HepG2 (cell line): ENCODE measurements around the gene ELOVL2. TPM values are rescaled to one million over a fixed set of nuclear protein-coding genes. Genes with fewer than 3 reads are reported as not detected.

ENCODE experiments used
- HDAC1 ChIP-seq: sonication (generic); formaldehyde crosslinking; IDR thresholded peaks from 2 replicates; pipeline ENCODE4 v1.5.1; 2020; ENCODE audit warnings: mild to moderate bottlenecking, missing genetic modification reagents
- HNF4A ChIP-seq: sonication (generic); formaldehyde crosslinking; IDR thresholded peaks from 2 replicates; pipeline ENCODE4 v1.4.0; 2020; ENCODE audit warnings: missing genetic modification reagents
- HOXD1 ChIP-seq: sonication (generic); formaldehyde crosslinking; IDR thresholded peaks from 2 replicates; pipeline ENCODE4 v1.5.0; 2020; ENCODE audit warnings: missing genetic modification reagents
- IRF2 ChIP-seq: IDR thresholded peaks from 2 replicates; pipeline ENCODE4 v1.6.1; 2018; ENCODE audit warnings: missing genetic modification reagents, missing compliant biosample characterization
- KDM6A ChIP-seq: IDR thresholded peaks from 2 replicates; pipeline ENCODE4 v1.6.1; 2016; ENCODE audit warnings: low read depth
- MED1 ChIP-seq: sonication (generic); formaldehyde crosslinking; IDR thresholded peaks from 2 replicates; pipeline ENCODE4 v1.4.0; 2020; ENCODE audit warnings: missing genetic modification reagents
- NFYC ChIP-seq: IDR thresholded peaks from 2 replicates; pipeline ENCODE4 v1.6.1; 2016; ENCODE audit warnings: missing genetic modification reagents, missing compliant biosample characterization
- RERE ChIP-seq: IDR thresholded peaks from 2 replicates; pipeline ENCODE4 v1.6.1; 2016; ENCODE audit warnings: low read depth, missing genetic modification reagents, missing compliant biosample characterization
- RFX3 ChIP-seq: IDR thresholded peaks from 2 replicates; pipeline ENCODE4 v1.6.1; 2016; ENCODE audit warnings: missing biosample characterization, missing genetic modification reagents
- SOX5 ChIP-seq: IDR thresholded peaks from 2 replicates; pipeline ENCODE4 v1.6.1; 2016; ENCODE audit warnings: borderline replicate concordance
- STAT5B ChIP-seq: sonication (generic); formaldehyde crosslinking; IDR thresholded peaks from 2 replicates; pipeline ENCODE4 v1.4.0; 2020; ENCODE audit warnings: missing genetic modification reagents
- TBX2 ChIP-seq: sonication (generic); formaldehyde crosslinking; IDR thresholded peaks from 2 replicates; pipeline ENCODE4 v1.5.0; 2020; ENCODE audit warnings: missing genetic modification reagents, mild to moderate bottlenecking, borderline replicate concordance
- THRA ChIP-seq: sonication (generic); formaldehyde crosslinking; IDR thresholded peaks from 2 replicates; pipeline ENCODE4 v1.4.0; 2020; ENCODE audit warnings: missing genetic modification reagents, borderline replicate concordance
- YY1 ChIP-seq: IDR thresholded peaks from 2 replicates; pipeline ENCODE4 v1.6.1; 2011; ENCODE audit warnings: low read length, low read depth, moderate library complexity, mild to moderate bottlenecking; ENCODE audit not compliant: insufficient read depth, insufficient replicate concordance
- ZBTB7A ChIP-seq: sonication (generic); formaldehyde crosslinking; IDR thresholded peaks from 2 replicates; pipeline ENCODE4 v1.8.0; 2022; ENCODE audit warnings: mild to moderate bottlenecking, missing genetic modification reagents
- ZNF124 ChIP-seq: sonication (generic); formaldehyde crosslinking; IDR thresholded peaks from 2 replicates; pipeline ENCODE4 v1.4.0; 2020; ENCODE audit warnings: missing genetic modification reagents
- ZNF280D ChIP-seq: sonication (generic); formaldehyde crosslinking; IDR thresholded peaks from 2 replicates; pipeline ENCODE4 v1.5.1; 2020; ENCODE audit warnings: mild to moderate bottlenecking, missing genetic modification reagents
- ZNF44 ChIP-seq: sonication (generic); formaldehyde crosslinking; IDR thresholded peaks from 2 replicates; pipeline ENCODE4 v1.5.1; 2020; ENCODE audit warnings: mild to moderate bottlenecking, missing genetic modification reagents
- ZNF557 ChIP-seq: sonication (generic); formaldehyde crosslinking; IDR thresholded peaks from 2 replicates; pipeline ENCODE4 v1.4.0; 2020; ENCODE audit warnings: missing genetic modification reagents
- ZNF589 ChIP-seq: sonication (generic); formaldehyde crosslinking; conservative IDR thresholded peaks from 2 replicates; pipeline ENCODE4 v1.8.0; 2022; ENCODE audit warnings: mild to moderate bottlenecking, moderate library complexity, missing genetic modification reagents
- polyA plus RNA-seq, 8 experiments: library from polyadenylated mRNA; depleted of rRNA in 3 of 8; stranded (reverse) in 7 of 8; unstranded in 1 of 8; fragments of >200 nt; fragmentation: Illumina TruSeq in 4 of 8; extraction: Trizol in 4 of 8; gene quantifications; 2 replicates each; pipeline versions ENCODE4 v1.2.1 to v1.2.3, GENCODE V29; 2011 to 2016; ENCODE audit warnings: low read depth in 4 of 8, missing spikeins in 1 of 8, mixed read lengths in 1 of 8; ENCODE audit not compliant: insufficient read depth in 1 of 8
- total RNA-seq, 5 experiments: library from RNA; depleted of rRNA; stranded (reverse); fragments of >200 nt; fragmentation: Illumina TruSeq; extraction: Trizol; gene quantifications; 2 replicates each; pipeline ENCODE4 v1.2.3, GENCODE V29; 2016; ENCODE audit warnings: low read depth in 1 of 5

The ELOVL2 gene
- total and polyA plus RNA-seq, 2 of the 13 experiments (the other 11 are each of a cell fraction or from before 2014, with no cell fraction given) = 43.6 to 65.4 TPM

- 0 out of 2 replicates have a peak, but pooled peaks have one; percentile 41 for TF ChIP-seq IRF2
- peak; percentile 19; the same call in 1 of the 2 replicates for TF ChIP-seq RERE
- TF ChIP-seq RFX3 (CRISPR knock-in tag) = no peak
- no peak for TF ChIP-seq STAT5B (CRISPR knock-in tag)
- peak; percentile 59; the same call in 1 of the 2 replicates for TF ChIP-seq SOX5 (CRISPR knock-in tag)
- TF ChIP-seq ZNF280D = no peak
- TF ChIP-seq ZBTB7A (CRISPR knock-in tag) = peak; percentile 95
- peak; percentile 53; the same call in 1 of the 2 replicates for TF ChIP-seq HNF4A
- TF ChIP-seq THRA (CRISPR knock-in tag) = 0 out of 2 replicates have a peak, but pooled peaks have one; percentile 47
- no peak for TF ChIP-seq ZNF557 (CRISPR knock-in tag)
- 0 out of 2 replicates have a peak, but pooled peaks have one; percentile 16 for TF ChIP-seq ZNF124 (CRISPR knock-in tag)
- TF ChIP-seq ZNF44 (CRISPR knock-in tag) = peak; percentile 71; the same call in 1 of the 2 replicates
- peak; percentile 82 for TF ChIP-seq TBX2
- no peak for TF ChIP-seq HOXD1
- no peak for TF ChIP-seq YY1
- TF ChIP-seq MED1 (CRISPR knock-in tag) = peak; percentile 72
- TF ChIP-seq ZNF589 (CRISPR knock-in tag) = no peak
- TF ChIP-seq HDAC1 (CRISPR knock-in tag) = peak; percentile 62
- TF ChIP-seq KDM6A (CRISPR knock-in tag) = peak; percentile 16; the same call in 1 of the 2 replicates
- no peak for TF ChIP-seq NFYC (CRISPR knock-in tag)
Observed at GRCh38 chr6:11007715-11008608, 36.1 kb downstream of the ELOVL2 start (continued).
